GM19240 (cell line): ENCODE data around the gene TMEM181.

Experiments used
- DNase-seq: peaks from one replicate; pipeline ENCODE4 v3.0.0; 2011; ENCODE audit warnings: low spot score; ENCODE audit not compliant: insufficient read length

The TMEM181 gene

DNA sequence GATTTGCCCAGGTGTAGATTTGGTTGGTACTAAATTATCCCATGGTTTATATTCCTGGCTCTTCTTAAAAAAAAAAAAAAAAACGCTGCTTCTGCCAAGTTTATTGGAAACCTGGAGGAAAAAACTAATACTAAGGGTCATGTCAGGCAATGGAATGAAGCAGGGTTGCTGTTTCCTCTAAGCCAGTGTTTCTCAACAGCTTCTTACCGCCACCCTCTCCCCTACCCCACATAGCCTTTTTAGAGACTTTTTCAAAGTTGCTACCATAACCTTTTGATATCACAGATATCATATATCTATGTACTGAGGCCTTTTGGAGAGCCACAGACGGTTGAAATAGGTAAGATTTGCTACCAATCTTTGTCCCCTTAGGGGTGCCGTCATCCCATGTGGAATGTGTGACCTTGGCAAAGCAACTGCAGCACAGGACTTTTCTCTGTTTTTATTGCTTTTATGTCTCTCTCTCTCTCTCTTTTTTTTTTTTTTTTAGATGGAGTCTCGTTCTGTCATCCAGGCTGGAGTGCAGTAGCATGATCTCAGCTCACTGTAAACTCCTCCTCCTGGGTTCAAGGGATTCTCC is 124.9 kb downstream of the TMEM181 start:
- no peak for DNase-seq
